Mesothelial cell of epicardium (in vitro differentiated cells): Measurements from ENCODE around the gene OXSR1. TPM values are rescaled to one million over a fixed set of nuclear protein-coding genes. Genes with fewer than 3 reads are reported as not detected.

Experiments
- DNase-seq, 2 experiments: peaks; one replicate each; pipeline ENCODE4 v3.0.0; 2021; ENCODE audit warnings: low spot score in 2 of 2; ENCODE audit not compliant: unreplicated experiment in 2 of 2
- H3K27ac Mint-ChIP-seq: 2 replicates; pipeline ENCODE4 v1.8.0; 2021; ENCODE audit warnings: mixed read lengths
- H3K27me3 Mint-ChIP-seq: 2 replicates; pipeline ENCODE4 v1.8.0; 2021; ENCODE audit warnings: low read depth, mixed read lengths
- H3K36me3 Mint-ChIP-seq: 2 replicates; pipeline ENCODE4 v1.8.0; 2021; ENCODE audit warnings: mixed read lengths
- H3K4me1 Mint-ChIP-seq: 2 replicates; pipeline ENCODE4 v1.8.0; 2021; ENCODE audit warnings: mixed read lengths
- H3K4me3 Mint-ChIP-seq: 2 replicates; pipeline ENCODE4 v1.8.0; 2021; ENCODE audit warnings: mild to moderate bottlenecking, moderate library complexity, mixed read lengths
- H3K9me3 Mint-ChIP-seq: 2 replicates; pipeline ENCODE4 v1.8.0; 2021; ENCODE audit warnings: mixed read lengths
- CTCF ChIP-seq: fragments of 200-600 bp; sonication (generic); IDR thresholded peaks from one replicate; pipeline ENCODE4 v1.5.0; 2021; ENCODE audit warnings: antibody characterized with exemption; ENCODE audit not compliant: unreplicated experiment
- total RNA-seq: library from RNA; stranded (reverse); gene quantifications from 3 replicates; pipeline ENCODE4 v1.2.1, GENCODE V29; 2021

OXSR1 gene
- total RNA-seq, 1 donor from 2014 or later = 42.6 TPM

DNA sequence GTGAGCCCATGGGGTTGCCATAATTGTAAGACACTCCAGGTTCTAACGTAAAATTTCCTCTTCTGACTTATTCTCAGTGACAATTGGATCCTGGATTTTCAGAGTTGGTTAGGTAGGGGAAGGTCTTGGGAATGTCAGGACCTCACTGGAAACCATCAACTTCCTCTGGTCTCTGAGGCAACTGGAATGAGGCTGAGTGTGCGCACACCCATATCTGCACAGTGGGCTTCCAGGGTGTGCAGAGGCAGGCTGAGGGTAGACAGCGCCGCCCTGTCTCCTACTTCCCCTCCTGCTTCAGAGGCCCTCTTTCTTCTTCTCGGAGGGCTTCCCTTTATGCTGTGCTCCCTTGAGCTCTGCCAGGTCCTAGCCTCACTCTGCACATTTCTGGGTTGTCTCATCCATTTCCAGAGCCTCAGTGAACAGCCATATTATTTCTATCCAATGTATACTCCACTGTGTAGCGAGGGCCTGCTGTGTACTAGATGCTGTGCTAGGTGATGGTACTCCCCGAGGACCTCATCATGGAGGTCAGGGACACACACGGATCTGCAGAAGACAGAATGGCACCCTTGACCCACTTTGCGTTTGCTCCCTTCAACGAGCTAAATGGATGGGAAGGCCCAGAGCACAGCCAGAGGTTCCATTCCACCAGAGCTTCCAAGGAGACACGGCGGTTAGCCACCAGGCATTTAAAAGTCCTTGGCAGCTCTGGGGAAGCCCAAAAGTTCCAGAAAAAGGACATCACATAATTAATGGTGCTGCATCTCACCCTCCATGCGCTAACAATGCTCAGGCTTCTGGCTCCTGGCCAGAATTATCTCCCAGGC is 46.7 kb upstream of the OXSR1 start:
- TF ChIP-seq CTCF = no peak
- no peak overlapping the region for H3K4me3 Mint-ChIP-seq
- H3K27ac Mint-ChIP-seq = no peak overlapping the region
- H3K9me3 Mint-ChIP-seq = no peaks in the 10 kb centered on the region
- no peaks in the 10 kb centered on the region for H3K4me1 Mint-ChIP-seq
- DNase-seq = no peak
- H3K27me3 Mint-ChIP-seq = peaks cover 12% of the 10 kb centered on the region
- H3K36me3 Mint-ChIP-seq = peaks cover 14% of the 10 kb centered on the region

GRCh38 chr3:38119248-38119544 is 46.1 kb upstream of the OXSR1 start:
- Mint-ChIP-seq H3K9me3 (no peaks in the 10 kb centered on the region), H3K4me3 (no peak overlapping the region), H3K4me1 (no peaks in the 10 kb centered on the region), H3K27ac (no peak overlapping the region), H3K27me3 (peaks cover 12% of the 10 kb centered on the region), H3K36me3 (peaks cover 14% of the 10 kb centered on the region)
- DNase-seq = no peak
- TF ChIP-seq CTCF = no peak

- TF ChIP-seq CTCF = no peak
- H3K36me3 Mint-ChIP-seq = peaks cover 17% of the 10 kb centered on the region
- H3K27ac Mint-ChIP-seq = no peak overlapping the region
- H3K9me3 Mint-ChIP-seq = no peaks in the 10 kb centered on the region
- H3K4me1 Mint-ChIP-seq = no peaks in the 10 kb centered on the region
- no peak for DNase-seq
- peaks cover 9% of the 10 kb centered on the region for H3K27me3 Mint-ChIP-seq
- no peak overlapping the region for H3K4me3 Mint-ChIP-seq
Observed at GRCh38 chr3:38119821-38120692, 45.3 kb upstream of the OXSR1 start.

DNA sequence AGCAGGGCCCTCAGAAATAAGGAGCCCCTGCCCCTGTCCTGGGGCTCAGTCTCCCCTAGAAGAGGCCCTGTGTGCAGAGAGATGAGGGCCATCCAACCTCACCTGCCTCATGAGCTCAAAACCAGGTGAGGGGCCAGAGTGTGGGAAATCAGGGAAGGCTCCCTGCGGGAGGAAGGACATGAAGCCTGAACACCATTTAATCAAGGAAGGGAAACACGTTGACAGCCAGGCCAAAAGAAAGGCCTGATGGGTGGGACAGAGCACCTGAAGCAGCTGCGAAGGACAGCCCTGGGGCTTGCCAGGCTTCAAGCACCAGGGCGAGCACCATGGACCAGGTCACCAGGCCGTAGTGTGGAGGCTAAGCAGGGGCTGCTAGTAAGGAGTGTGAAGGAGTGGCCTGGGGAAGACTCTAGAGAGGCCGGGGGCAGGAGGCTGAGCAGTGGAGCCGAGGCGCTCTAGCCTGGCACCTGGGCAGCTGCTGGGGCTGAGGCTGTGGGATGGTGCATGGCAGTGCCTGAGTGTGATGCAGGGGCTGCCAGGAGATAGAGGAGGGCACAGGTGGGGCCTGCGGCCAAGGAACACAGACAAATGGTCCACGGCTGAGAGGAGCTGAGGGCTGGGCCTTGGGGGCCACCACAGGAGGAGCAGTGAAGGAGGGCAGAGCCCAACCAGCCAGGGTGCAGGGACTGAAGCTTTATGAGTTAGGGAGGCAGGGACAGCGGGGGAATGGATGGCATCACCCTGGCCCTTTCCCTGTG is 44.5 kb upstream of the OXSR1 start:
- peaks cover 1% of the 10 kb centered on the region for H3K27me3 Mint-ChIP-seq
- H3K4me1 Mint-ChIP-seq = no peaks in the 10 kb centered on the region
- no peaks in the 10 kb centered on the region for H3K9me3 Mint-ChIP-seq
- DNase-seq = no peak
- TF ChIP-seq CTCF = no peak
- H3K36me3 Mint-ChIP-seq = peaks cover 23% of the 10 kb centered on the region
- H3K4me3 Mint-ChIP-seq = no peak overlapping the region
- no peak overlapping the region for H3K27ac Mint-ChIP-seq

DNA sequence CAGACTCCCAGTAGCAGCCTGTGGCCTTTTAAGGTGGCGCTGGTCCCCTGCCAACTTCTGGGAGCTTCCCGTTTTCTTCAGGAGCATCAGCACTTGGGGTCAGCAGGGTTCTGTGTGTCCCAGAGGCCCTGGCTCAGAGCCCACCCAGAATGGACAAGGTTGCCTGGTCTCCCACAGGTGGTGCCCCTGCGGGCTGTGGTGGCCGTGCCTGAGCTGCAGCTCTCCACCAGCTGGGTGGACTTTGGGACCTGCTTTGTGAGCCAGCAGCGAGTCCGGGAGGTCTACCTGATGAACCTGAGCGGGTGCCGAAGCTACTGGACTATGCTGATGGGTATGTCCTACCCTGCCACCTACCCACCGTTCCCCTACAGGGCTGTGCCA is 43.9 kb upstream of the OXSR1 start:
- H3K36me3 Mint-ChIP-seq = peaks cover 24% of the 10 kb centered on the region

More for the DNA sequence above, 43.9 kb upstream of the OXSR1 start:
- Mint-ChIP-seq H3K9me3 (no peaks in the 10 kb centered on the region), H3K4me1 (no peaks in the 10 kb centered on the region), H3K4me3 (no peak overlapping the region), H3K27me3 (no peaks in the 10 kb centered on the region), H3K27ac (no peak overlapping the region)
- TF ChIP-seq CTCF = no peak
- no peak for DNase-seq
